ENCODE results near the gene SP140. TPM values are rescaled to one million over a fixed set of nuclear protein-coding genes. Genes with fewer than 3 reads are reported as not detected.

The SP140 gene
- total RNA-seq (2022; extraction: Qiagen RNA extraction): 0.16 to 0.29 TPM in 2 of 5 replicates, not detected in the others

GRCh38 chr2:230225486-230225885 lies at the start of gene SP140:
Gene SP140 (plus strand): TSS chr2:230225736. CDS start chr2:230225845, 109 bp downstream.

GRCh38 chr2:230219419-230220331 lies 5.9 kb upstream of the SP140 start, which contains the start of gene SP110:
Gene SP110 (minus strand): TSS chr2:230219984. CDS start chr2:230216927, 3,057 bp downstream.

DNA sequence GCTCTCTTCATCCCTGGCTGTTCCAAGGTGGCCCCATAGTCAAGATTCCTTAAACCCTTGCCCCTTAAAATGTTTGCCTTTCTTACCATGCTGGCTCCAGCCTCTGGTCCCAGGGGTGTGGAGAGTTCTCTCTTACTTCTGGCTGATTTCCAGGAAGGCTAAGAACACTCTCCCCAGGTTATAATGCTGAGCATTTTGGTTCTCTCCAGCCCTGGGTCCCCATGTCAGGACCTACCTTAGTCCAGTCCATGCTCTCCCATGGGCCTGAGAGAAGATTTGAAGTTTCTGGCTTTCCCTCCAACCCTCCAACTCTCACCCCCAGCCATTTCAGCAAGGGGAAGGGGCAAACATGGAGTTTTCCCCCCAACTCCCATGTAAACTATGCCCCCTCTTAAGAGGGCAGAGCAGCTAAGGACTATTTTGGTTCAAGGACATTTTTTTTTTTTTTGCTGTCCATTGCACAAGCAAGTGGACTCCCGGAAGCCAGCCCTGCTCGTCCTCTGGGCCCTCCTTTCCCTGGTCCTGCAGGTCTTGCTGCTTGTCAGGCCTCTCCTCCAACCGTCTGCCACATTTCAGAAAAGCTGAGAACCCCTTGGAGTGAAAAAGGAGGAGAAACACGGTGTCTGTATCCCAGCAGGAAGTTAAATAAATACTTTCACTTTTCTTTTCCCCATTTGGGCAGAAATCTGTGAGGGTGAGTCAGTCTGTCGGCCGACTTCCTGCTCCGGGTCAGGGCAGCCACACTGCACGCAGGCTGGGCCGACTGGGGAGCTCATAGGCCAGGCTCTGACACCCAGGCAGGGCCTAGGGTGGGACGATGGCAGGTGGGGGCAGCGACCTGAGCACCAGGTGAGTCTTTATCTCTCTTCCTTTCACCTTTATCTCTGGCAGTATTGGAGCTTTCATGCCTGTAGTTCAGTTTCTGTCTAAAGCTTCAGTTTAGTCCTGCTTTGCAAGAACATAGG lies 101.2 kb downstream of the SP140 start, which contains the start of gene SP140L:
TSS of gene SP140L (plus strand) at position 741 of the 965 bp plus-strand sequence. CDS start at position 818, 77 bp downstream.

Other genes starting within 250 kb of the SP140 start
- gene SLC16A14, start 156.8 kb upstream of the SP140 start, total RNA-seq (2022; extraction: Qiagen RNA extraction): 0.75 to 1.4 TPM (median 0.83 TPM) in 5 replicates
- 6.8 to 8.7 TPM (median 7.4 TPM) in 5 replicates for gene SP110, start 5.8 kb upstream of the SP140 start, total RNA-seq (2022; extraction: Qiagen RNA extraction)
- gene SP140L, start 101.5 kb downstream of the SP140 start, total RNA-seq (2022; extraction: Qiagen RNA extraction): 2.4 to 4.1 TPM (median 3.2 TPM) in 5 replicates
- 25.1 to 31.2 TPM (median 27.8 TPM) in 5 replicates for gene SP100, start 190.5 kb downstream of the SP140 start, total RNA-seq (2022; extraction: Qiagen RNA extraction)

All from A549 treated with Hydrocortisone at 1 μM for 4 hours (cell line).